Midbrain (tissue), 1 donor: Measurements from ENCODE around the gene UPK3A.
"Not testable (repeated sequence)": the region's sequence is repeated elsewhere in the genome, so short reads cannot be mapped to it uniquely, and the experiment has no call there.

Experiments used
- DNase-seq: peaks from one replicate; lab custom pipeline; 2025; lab: John Stamatoyannopoulos, UW

The UPK3A gene

GRCh38 chr22:45309422-45310227 is 24.9 kb downstream of the UPK3A start, which contains the start of gene FAM118A:
Gene FAM118A, plus strand, starts transcription at chr22:45309934. Its CDS starts 12,446 bp downstream, at chr22:45322380.
- peak; percentile 97 for DNase-seq

- no peak for DNase-seq
Measured at GRCh38 chr22:45310331-45310976, 25.7 kb downstream of the UPK3A start.

- no peak for DNase-seq
Measured at GRCh38 chr22:45310977-45311531, 26.3 kb downstream of the UPK3A start.

GRCh38 chr22:45312415-45312814 is 27.7 kb downstream of the UPK3A start:
- DNase-seq = no peak

GRCh38 chr22:45312856-45313255 is 28.1 kb downstream of the UPK3A start:
- DNase-seq = no peak

GRCh38 chr22:45314054-45314721 is 29.4 kb downstream of the UPK3A start:
- no peak for DNase-seq

GRCh38 chr22:45314786-45315185 is 30.0 kb downstream of the UPK3A start:
- DNase-seq = no peak

GRCh38 chr22:45316796-45317526 is 32.2 kb downstream of the UPK3A start:
- DNase-seq = no peak

- peak; percentile 30 for DNase-seq
Measured at GRCh38 chr22:45317551-45318167, 32.9 kb downstream of the UPK3A start.

- DNase-seq = peak; percentile 55
Measured at GRCh38 chr22:45318168-45318557, 33.4 kb downstream of the UPK3A start.

GRCh38 chr22:45318558-45319323 is 34.0 kb downstream of the UPK3A start:
- DNase-seq = no peak

GRCh38 chr22:45319324-45319685 is 34.6 kb downstream of the UPK3A start:
- no peak for DNase-seq

- DNase-seq = no peak
Measured at GRCh38 chr22:45320357-45320976, 35.7 kb downstream of the UPK3A start.

GRCh38 chr22:45321827-45322226 is 37.1 kb downstream of the UPK3A start:
- DNase-seq = no peak

GRCh38 chr22:45322873-45323525 is 38.2 kb downstream of the UPK3A start:
- DNase-seq = no peak

- DNase-seq = no peak
Measured at GRCh38 chr22:45323695-45324094, 38.9 kb downstream of the UPK3A start.

- no peak for DNase-seq
Measured at GRCh38 chr22:45324311-45324711, 39.6 kb downstream of the UPK3A start.

GRCh38 chr22:45328261-45328660 is 43.5 kb downstream of the UPK3A start:
- DNase-seq = not testable (repeated sequence)

- DNase-seq = no peak
Measured at GRCh38 chr22:45328822-45329529, 44.2 kb downstream of the UPK3A start.
